Astrocyte of the spinal cord (primary cell): ENCODE results near the gene PARP14.
"Not testable (repeated sequence)": the region's sequence is repeated elsewhere in the genome, so short reads cannot be mapped to it uniquely, and the experiment has no call there.

Experiments used
- DNase-seq: peaks from one replicate; pipeline ENCODE4 v3.0.0; 2011; ENCODE audit warnings: low read depth, low spot score
- H3K4me3 ChIP-seq: 2 replicates; pipeline ENCODE4 v1.5.1; 2011; ENCODE audit warnings: low read depth, mild to moderate bottlenecking, low read length, moderate library complexity
- CTCF ChIP-seq: IDR thresholded peaks from 2 replicates; pipeline ENCODE4 v1.5.1; 2012; ENCODE audit warnings: low read depth, mild to moderate bottlenecking, low read length, inconsistent platforms
- in situ Hi-C: cut with HindIII; loops from 2 replicates; pipeline ENCODE4 v1.10.0; 2017; ENCODE audit warnings: low sequenced_read_pairs

Gene PARP14

DNA sequence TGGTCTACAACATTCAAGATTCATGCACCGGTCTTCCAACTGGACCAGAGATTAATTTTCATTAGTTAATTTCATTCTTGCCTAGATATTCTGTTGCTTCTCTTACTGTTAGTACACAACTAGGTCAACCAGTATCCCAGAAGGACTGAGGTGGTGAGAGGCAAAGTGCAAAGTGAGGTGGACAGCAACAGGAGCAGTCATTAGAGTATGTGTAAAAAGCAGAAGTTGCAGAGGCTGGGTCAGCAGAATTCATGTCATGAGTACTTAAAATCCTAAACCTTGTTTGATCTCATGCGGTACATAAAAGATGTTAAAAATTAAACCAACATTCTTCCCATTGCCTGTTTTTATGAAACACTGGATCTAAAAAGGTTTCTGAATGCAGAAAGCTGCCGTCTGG, 46.7 kb downstream of the PARP14 start:
- no peak for DNase-seq
- in situ Hi-C loops = no loop called here
- no peak for TF ChIP-seq CTCF
- H3K4me3 ChIP-seq = no peak overlapping the region

GRCh38 chr3:122727766-122728165, 47.1 kb downstream of the PARP14 start:
- no peak for TF ChIP-seq CTCF
- DNase-seq = no peak
- in situ Hi-C loops = no loop called here
- H3K4me3 ChIP-seq = no peak overlapping the region

GRCh38 chr3:122728186-122728585, 47.5 kb downstream of the PARP14 start:
- DNase-seq = no peak
- in situ Hi-C loops = no loop called here
- TF ChIP-seq CTCF = no peak
- no peak overlapping the region for H3K4me3 ChIP-seq

GRCh38 chr3:122728756-122729514, 48.3 kb downstream of the PARP14 start:
- H3K4me3 ChIP-seq = no peak overlapping the region
- TF ChIP-seq CTCF = no peak
- in situ Hi-C loops = no loop called here
- DNase-seq = no peak

GRCh38 chr3:122730240-122730639, 49.6 kb downstream of the PARP14 start:
- TF ChIP-seq CTCF = no peak
- in situ Hi-C loops = no loop called here
- no peak for DNase-seq
- no peak overlapping the region for H3K4me3 ChIP-seq

DNA sequence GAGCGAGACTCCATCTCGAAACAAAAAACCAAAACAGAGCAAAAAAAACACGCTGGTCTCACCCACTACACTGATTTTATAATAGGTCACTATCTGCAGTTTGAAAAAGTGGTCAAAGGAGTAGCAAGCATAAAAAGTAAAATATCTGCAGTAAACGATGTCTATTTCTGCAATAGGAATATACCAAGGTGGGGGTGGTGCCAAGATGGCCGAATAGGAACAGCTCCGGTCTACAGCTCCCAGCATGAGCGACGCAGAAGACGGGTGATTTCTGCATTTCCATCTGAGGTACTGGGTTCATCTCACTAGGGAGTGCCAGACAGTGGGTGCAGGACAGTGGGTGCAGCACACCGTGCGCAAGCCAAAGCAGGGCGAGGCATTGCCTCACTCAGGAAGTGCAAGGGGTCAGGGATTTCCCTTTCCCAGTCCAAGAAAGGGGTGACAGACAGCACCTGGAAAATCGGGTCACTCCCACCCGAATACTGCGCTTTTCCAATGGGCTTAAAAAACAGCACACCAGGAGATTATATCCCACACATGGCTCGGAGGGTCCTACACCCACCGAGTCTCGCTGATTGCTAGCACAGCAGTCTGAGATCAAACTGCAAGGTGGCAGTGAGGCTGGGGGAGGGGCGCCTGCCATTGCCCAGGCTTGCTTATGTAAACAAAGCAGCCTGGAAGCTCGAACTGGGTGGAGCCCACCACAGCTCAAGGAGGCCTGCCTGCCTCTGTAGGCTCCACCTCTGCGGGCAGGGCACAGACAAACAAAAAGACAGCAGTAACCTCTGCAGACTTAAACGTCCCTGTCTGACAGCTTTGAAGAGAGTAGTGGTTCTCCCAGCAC, 52.3 kb downstream of the PARP14 start:
- in situ Hi-C loops, DNase-seq, H3K4me3 ChIP-seq: not testable (repeated sequence)

DNA sequence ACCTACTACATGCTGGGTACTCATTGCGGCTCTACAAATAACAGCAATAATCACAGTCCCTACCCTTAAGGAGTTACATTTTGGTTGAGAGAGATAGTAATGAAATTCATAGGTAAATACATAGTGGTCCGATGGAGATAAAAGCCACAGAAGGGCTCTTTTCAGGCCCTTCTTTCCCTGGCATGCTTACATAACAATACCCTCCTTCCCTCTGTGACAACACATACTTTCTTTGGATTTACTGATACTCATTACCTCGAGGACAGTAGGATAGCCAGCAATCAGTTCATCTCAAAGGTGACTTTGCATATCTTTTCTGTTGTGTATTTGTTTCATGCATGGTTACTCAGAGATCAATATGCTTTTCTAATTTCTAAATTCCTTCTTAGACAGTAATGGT, 58.5 kb downstream of the PARP14 start:
- no peak overlapping the region for H3K4me3 ChIP-seq
- no peak for TF ChIP-seq CTCF
- DNase-seq = no peak
- in situ Hi-C loops = no loop called here
